Frontal cortex (tissue), 4 donors: ENCODE data around the gene SEMA3A. TPM values are rescaled to one million over a fixed set of nuclear protein-coding genes. Genes with fewer than 3 reads are reported as not detected.
A peak's percentile ranks its signal among the peaks of the same experiment; 100 is the strongest.

ENCODE experiments used
- DNase-seq, 2 donors: peaks; one replicate each; pipeline ENCODE4 v3.0.0; 2012; ENCODE audit warnings: low spot score in 2 of 2
- FAIRE-seq: peaks from 2 replicates; lab custom pipeline; 2012; peaks lifted over from hg19 to GRCh38; lab: Jason Lieb, UNC
- total RNA-seq: library from RNA; depleted of rRNA; stranded (reverse); fragments of >200 nt; gene quantifications from one replicate; pipeline ENCODE4 v1.2.3, GENCODE V29; 2014
- donor health status: control.
- donor health status: control.
- donor health status: control.

SEMA3A gene
- total RNA-seq, 1 donor from 2014 or later = 33.0 TPM

DNA sequence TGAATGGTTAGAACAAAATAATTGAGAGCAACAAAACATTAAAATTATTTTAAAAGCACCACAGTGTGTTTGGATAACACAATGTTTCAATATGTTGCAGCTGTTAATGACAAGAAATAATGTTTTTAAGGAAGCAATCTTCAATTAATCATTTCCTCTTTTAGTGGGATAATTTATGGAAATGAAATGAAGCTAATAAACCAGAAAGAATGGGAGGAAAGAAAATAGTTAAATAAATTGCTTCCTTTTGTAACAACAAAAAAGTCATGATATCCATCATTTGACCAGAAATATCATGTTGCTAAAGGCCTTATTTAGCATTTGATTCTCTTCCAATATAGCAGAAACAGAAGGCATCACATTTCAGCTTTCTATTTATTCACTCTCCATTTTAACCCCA lies 224.5 kb downstream of the SEMA3A start:
- no peak for FAIRE-seq

DNA sequence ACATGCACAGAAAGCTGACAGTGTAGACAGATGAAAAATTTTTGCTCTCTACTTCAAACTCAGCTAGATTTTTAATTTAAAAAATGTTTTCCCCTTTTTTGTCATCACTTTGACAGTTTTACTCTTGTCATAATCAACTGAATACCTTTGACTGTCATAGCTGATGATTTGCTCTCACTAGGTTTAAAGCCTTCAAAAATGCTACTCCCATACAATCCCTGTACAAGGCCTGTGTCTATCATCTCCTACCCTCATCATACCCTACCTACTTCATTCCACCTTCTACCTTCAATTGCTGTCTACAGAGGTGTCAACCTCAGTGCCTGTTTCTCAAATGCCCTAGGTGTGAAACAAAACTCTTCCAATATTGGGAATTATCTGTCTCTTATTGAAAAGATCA lies 230.3 kb downstream of the SEMA3A start:
- no peak for FAIRE-seq
- DNase-seq = no peak

More for the DNA sequence above, 224.5 kb downstream of the SEMA3A start:
- DNase-seq = no peak

GRCh38 chr7:83957333-83957732 lies 237.3 kb downstream of the SEMA3A start:
- FAIRE-seq (no peak), DNase-seq (no peak)

- DNase-seq = no peak
- no peak for FAIRE-seq
Observed at GRCh38 chr7:83956104-83956503, 238.5 kb downstream of the SEMA3A start.

- FAIRE-seq (no peak), DNase-seq (no peak)
Observed at GRCh38 chr7:83952236-83952635, 242.4 kb downstream of the SEMA3A start.

GRCh38 chr7:83947260-83947659 lies 247.3 kb downstream of the SEMA3A start:
- peak in 1 of 2 donors; percentile 11 for DNase-seq
- no peak for FAIRE-seq

DNA sequence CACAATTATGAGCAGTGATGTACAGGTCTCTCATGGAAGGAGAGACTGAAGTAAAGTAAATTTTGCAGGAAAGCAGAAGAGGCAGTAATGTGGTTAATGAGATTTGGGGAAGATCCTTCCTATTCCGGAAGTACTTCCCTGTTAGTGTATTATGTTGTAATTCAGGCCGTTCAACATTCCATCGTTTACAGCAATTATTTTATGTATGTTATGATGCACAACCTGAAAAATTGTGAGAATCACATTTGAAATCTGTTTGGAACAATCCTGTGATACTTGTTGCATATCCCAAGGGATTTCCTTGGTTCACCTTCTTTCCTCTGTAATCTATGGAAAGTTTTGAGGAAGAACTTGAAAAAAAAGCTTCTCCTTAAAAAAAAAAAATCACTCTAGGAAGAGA lies 247.8 kb downstream of the SEMA3A start:
- FAIRE-seq (no peak), DNase-seq (no peak)

- no peak for FAIRE-seq
- DNase-seq = no peak
Observed at GRCh38 chr7:83941300-83941699, 253.3 kb downstream of the SEMA3A start.

- DNase-seq (no peak), FAIRE-seq (no peak)
Observed at GRCh38 chr7:83937930-83938329, 256.7 kb downstream of the SEMA3A start.

GRCh38 chr7:83936056-83936708 lies 258.4 kb downstream of the SEMA3A start:
- FAIRE-seq = peak; percentile 86
- DNase-seq = peak in 1 of 2 donors; percentile 21

DNA sequence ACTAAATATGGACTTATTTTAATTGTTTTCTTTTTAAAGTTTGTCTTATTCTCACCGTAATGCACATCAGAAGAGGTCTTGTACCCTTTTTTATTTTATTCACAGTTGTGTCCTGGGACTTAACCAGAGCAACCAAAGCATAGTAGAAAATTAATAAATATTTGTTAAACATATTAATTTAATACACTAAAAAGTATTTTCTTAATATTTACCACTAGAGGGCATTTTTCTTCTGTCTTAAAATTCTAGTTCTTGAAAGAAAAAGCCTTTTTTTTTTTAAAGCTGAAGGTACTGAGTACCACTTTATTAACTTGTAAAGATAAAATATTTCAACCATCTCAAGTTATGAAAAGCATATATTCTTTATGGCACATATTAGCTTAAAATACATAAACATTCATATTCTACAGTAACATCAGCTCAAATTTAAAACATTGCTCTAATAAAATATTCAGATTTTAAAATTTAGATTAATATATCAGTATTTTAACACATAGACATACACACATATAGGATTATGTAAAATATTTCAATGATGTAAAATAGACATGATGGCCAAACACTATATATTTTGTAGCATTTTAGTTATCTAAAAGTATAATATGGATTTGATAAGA lies 260.4 kb downstream of the SEMA3A start:
- DNase-seq (no peak), FAIRE-seq (peak; percentile 86)

DNA sequence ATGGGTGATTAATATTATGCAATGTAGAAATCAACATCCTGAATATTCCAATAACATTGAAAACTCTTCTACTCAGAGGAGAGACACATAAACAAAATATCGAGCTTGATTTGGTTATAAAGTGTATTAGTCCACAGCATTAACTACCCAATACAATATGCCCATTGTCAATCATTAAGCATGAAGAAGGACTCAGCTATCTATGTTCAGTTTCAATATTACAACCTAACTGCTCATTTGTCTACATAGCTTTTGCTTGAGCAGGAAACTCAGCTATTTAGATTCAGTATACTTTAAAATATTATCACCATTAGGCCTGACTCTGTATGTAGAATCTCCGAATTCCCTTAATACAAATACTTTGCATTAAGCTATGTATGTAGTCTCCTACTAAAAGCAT lies 262.6 kb downstream of the SEMA3A start:
- DNase-seq = no peak
- no peak for FAIRE-seq

DNA sequence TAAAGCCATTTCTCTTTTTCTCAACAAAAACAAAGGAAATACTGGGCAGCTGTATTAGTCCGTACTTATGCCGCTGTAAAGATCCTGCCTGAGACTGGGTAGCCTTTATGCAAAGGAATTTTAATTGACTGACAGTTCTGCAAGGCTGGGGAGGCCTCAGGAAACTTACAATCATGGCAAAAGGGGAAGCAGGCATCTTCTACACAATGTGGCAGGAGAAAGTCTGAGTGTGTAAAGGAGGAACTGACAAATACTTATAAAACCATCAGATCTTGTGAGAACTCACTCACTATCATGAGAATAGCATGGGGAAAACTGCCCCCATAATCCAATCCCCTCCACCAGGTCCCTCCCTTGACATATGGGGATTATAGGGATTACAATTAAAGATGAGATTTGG lies 264.3 kb downstream of the SEMA3A start:
- FAIRE-seq = no peak
- DNase-seq = no peak

DNA sequence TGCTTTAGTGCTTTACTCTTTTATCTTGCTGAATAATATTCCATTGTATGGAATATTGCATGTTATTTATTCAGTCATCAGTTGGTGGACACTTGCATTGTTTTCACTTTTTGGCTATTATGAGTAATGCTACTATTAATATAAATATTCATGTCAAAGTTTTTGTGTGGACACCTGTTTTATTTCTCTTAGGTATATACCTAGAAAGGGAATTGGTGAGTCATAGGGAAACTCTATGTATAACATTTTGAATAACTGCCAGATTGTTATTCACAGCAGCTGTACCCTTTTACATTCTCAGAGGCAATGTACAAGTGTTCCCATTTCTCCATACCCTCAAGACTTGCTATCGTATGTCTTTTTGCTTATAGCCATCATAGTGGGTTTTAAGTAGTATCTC lies 268.7 kb downstream of the SEMA3A start:
- FAIRE-seq (no peak), DNase-seq (no peak)

DNA sequence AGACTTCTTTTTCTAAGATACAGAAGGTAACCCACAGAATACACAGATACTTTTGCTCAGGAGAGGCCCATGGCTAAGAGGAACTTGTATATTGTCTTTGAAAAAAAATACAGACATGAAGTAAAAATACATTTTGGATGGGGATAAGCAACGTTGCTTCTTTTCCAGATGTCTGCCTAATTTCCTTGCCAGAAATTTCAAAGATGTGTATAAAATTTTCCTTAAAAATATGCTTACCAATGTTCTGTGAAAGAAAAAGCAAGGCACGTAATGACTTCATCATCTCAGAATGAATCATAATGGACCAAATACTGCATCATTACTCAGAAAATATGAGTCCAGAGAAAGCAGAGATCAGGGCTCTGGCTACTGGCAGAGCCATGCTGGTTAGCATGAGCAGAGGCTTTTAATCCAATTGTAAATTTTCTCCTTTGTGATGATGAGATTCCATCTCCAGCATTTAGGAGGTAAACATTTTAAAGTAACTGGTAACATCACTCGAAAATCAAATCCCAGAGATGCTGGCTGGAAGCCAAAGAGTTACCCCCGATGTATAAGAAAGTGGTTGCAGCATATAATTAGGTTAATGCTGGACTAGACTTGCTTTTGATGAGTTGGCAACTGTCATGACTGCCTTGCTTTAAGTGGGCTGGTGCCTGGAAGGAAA lies 272.5 kb downstream of the SEMA3A start:
- FAIRE-seq (no peak), DNase-seq (no peak)

- FAIRE-seq = no peak
- no peak for DNase-seq
Observed at GRCh38 chr7:83921271-83921940, 273.2 kb downstream of the SEMA3A start.

DNA sequence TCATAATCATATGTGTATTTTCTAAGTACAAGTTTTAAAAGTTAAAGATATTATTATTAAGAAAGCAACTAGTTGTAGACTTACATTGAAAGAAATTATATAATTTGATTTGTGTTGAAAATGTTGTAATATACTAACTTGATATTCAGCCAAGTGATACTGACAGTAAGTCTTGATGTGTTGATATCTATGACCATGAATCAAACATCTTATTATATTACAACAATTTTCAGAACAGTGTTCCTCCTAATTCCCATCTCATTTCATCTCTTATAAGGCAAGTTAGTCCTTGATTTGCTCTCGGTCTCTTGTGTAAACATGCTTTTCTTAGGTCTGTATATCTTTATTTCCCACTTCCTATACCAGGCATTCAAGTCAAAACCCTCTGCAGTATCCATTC lies 276.4 kb downstream of the SEMA3A start:
- FAIRE-seq (no peak), DNase-seq (no peak)

GRCh38 chr7:83913174-83913573 lies 281.4 kb downstream of the SEMA3A start:
- no peak for DNase-seq
- FAIRE-seq = no peak

DNA sequence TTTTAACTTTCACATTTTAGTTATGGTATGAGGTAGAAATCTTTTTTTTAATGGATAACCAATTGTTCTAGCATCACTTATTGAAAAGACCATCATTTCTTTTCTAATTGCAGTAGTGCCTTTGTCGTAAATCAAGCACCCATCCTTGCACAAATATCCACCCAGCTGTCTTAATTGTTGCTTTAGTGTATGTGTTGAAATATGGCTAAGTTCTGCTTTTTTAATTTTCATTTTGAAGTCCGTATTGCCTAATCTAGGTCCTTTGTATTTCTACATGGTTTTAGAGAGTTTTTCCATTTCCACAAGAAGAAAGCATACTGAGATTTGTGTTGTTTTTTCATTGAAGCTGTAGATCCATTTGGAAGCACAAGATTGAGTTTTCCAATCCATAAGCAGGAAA lies 286.1 kb downstream of the SEMA3A start:
- FAIRE-seq (no peak), DNase-seq (no peak)
